GM21423 (cell line): ENCODE results near the gene DMXL1.
A peak's percentile ranks its signal among the peaks of the same experiment; 100 is the strongest.
"Not testable (repeated sequence)": the region's sequence is repeated elsewhere in the genome, so short reads cannot be mapped to it uniquely, and the experiment has no call there.

Experiments
- ATAC-seq: cut with Tn5 transposase; IDR thresholded peaks from one replicate; pipeline ENCODE4 v1.9.1; 2021; ENCODE audit warnings: mild to moderate bottlenecking, moderate library complexity; ENCODE audit not compliant: unreplicated experiment

The DMXL1 gene

DNA sequence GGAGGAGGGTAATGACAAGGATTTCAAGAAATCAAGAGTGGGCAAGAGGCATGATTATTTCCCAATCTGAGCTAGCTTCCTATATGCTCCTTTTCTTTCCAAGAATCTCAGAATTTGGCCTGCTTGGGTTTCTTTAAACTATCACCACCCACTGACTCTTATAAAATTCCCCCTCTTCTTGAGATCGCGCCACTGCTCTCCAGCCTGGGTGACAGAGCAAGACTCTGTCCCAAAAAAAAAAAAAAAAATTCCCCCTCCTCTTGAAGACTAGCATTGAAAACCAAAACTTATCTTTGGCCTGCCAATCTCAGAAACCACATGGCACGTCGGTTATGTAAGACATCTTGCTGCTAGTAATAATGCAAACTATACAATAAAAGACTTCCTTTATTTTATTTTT, 3.4 kb upstream of the DMXL1 start:
- no peak for ATAC-seq

DNA sequence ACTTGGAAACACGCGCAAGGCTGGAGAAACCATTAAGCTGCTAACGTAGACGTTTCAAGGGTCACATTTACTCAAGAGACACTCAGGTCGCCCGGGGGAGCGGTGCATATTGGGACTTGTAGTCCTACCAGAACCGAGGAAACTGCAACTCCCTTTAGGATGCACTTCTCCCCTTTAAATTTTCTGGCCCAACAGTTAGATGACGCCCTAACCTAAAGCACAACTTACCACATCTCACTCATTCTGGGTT, 384 bp upstream of the DMXL1 start:
- ATAC-seq, result peak; percentile 43

DNA sequence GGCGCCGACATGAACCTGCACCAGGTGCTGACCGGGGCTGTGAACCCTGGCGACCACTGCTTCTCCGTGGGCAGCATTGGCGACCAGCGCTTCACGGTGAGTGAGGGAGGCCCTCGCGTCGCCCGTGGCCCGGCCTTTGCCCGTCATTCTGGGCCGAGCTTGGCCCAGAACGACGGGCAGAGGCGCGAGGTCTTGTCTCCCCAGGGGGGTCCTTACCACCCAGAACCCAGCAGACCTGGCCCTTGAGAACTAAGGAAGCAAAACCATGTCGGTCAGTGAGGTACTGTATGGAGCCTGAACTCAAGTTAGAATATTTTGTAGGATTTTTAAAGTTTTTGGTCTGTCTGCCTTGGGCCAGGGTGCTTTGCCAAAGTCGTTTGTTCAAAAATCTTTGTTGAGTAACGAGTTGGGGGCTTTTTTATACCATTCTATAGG, 691 bp downstream of the DMXL1 start:
- peak; percentile 8 for ATAC-seq

GRCh38 chr5:119072496-119072895, 1.6 kb downstream of the DMXL1 start:
- ATAC-seq, result no peak

DNA sequence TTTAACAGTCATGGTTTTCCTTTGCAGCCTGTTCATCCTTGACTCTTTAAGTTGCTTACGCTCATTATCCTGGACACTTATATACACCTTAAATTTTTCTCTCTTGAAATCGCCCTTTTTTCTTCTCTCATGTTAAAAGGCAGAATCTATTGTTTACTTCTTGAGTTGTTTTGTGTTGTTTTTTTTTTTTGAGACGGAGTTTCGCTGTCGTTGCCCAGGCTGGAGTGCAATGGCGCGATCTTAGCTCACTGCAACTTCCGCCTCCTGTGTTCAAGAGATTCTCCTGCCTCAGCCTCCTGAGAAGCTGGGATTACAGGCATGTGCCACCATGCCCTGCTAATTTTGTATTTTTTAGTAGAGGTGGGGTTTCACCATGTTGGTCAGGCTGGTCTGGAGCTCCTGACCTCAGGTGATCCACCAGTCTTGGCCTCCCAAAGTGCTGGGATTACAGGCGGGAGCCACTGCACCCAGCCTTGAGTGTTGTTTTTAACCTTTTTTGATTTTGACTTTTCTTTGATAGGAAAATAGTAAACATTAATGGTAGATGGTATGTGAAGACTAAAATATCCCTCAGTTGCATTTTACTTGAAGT, 3.0 kb downstream of the DMXL1 start:
- ATAC-seq, result not testable (repeated sequence)

DNA sequence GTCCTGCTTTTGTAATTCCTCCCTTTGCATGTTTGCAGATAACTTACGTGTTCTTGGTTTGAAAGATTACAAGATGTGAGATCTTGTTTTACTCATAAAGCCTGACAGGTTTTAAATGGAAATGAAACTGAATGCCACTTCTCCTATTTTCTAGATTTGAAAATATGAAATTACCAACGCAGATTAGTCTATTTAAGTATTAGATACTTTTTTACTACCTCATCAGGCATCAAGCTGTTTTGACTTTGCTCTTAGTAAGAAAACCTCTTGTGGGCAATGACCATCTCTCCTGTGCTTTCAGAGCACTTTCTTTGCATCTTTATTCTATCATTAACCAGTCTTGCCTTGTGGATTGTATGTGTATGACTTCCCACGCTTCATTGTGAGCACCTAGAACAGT, 3.5 kb downstream of the DMXL1 start:
- peak; percentile 32 for ATAC-seq

- ATAC-seq, result not testable (repeated sequence)
Observed at GRCh38 chr5:119075269-119075668, 4.4 kb downstream of the DMXL1 start.

DNA sequence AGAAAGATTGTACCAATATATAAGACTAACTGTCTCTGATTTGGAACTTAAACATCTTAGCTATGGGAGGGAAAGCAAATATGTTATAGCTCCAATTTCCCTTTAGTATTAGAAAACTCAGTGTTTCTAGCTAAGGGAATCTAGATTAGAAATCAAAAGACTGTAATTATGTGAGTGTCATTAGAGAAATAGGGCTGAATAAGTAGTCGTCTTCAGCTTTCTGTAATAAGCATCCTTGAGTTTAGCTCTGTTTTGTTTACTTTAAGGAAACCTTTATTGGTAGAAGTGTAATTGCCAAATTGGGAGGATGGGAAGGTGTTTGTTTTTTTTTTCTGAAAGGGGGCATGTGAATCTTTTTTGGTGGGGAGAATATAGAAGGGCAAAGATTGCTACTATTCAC, 5.2 kb downstream of the DMXL1 start:
- no peak for ATAC-seq

- no peak for ATAC-seq
Observed at GRCh38 chr5:119077444-119077843, 6.6 kb downstream of the DMXL1 start.

DNA sequence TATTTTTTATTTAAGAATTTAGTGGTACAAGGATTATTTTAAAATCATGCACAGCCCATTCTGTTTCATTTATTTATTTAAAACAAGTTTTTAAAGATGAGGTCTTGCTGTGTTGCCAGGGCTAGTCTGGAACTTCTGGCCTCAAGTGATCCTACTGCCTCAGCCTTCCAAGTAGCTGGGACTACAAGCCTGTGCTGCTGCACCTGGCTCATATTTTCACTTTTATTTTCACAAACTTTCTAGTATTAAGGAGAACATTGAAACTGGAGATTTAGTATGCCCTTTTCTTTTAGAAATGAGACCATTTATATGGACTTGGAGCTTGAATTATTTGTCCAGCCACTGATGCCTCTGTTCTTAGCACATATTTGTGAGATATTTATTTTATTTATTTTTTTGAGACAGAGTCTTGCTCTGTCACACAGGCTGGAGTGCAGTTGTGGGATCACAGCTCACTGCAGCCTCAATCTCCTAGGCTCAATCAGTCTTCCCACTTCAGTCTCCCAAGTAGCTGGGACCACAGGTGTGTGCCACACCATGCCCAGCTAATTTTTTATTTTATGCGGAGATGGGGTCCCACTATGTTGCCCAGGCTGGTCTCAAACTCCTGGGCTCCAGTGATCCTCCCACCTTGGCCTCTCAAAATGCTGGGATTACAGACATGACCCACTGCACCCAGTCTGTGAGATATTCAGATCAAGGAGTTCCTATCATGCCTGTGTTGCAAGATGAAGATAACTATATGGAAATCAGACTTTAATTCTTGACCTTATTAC, 7.4 kb downstream of the DMXL1 start:
- no peak for ATAC-seq

GRCh38 chr5:119078861-119079260, 8.0 kb downstream of the DMXL1 start:
- ATAC-seq, result no peak

- ATAC-seq, result peak; percentile 45
Observed at GRCh38 chr5:119079318-119079921, 8.5 kb downstream of the DMXL1 start.

DNA sequence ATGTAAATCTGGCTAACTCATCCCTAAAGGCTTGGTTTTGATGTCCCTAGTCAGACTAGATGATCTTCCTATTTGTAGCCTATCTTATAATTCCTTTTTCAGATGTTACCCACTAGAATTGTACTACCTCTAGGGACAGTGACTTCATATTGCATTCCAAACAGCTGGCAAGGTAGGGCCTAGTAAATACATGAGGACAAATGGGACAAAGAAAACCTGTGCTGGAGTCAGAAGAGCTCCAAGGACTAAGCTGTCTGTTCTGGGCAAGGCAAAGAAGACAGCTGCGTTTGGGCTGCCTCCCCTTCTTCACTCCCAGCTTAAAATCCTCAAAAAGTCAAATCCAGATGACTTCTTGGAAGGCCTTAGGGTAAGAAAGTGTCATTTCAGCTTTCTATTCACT, 10.0 kb downstream of the DMXL1 start:
- no peak for ATAC-seq

DNA sequence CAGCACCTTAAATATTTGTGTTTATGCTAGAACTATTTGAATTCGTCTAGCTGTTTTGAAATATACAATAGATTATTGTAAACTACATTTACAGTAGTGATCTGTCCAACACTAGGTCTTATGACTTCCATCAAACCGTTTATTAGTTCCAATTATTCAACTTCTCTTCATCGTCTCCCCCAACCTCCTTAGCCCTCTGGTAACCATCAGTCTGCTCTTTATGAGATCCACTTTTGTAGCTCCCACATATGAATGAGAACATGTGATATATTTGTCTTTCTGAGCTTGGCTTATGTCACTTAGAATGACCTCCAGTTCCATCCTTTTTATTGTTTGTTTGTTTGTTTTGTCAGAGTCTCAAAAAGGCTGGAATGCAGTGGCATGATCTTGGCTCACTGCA, 11.8 kb downstream of the DMXL1 start:
- no peak for ATAC-seq

- peak; percentile 61 for ATAC-seq
Observed at GRCh38 chr5:119083679-119084078, 12.8 kb downstream of the DMXL1 start.

- no peak for ATAC-seq
Observed at GRCh38 chr5:119088438-119088837, 17.6 kb downstream of the DMXL1 start.

GRCh38 chr5:119095611-119096010, 24.7 kb downstream of the DMXL1 start:
- no peak for ATAC-seq

DNA sequence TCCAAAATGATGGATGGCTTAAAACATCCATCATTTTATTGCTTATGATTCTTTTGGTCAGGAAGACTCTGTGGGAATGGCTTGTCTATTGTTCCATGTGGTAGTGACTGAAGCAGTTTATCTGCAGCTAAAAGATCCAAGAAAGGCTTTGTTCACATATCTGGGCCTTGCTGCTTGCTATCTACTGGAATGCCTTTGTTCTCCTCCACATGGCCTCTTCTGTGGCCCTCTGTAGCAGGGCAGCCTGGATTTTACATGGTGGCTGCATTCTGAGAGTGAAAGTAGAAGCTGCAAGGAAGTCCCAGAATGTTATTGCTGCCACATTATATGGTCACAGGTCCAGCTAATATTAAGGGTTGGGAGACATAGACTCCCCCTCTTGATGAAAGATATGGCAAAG, 35.1 kb downstream of the DMXL1 start:
- no peak for ATAC-seq

DNA sequence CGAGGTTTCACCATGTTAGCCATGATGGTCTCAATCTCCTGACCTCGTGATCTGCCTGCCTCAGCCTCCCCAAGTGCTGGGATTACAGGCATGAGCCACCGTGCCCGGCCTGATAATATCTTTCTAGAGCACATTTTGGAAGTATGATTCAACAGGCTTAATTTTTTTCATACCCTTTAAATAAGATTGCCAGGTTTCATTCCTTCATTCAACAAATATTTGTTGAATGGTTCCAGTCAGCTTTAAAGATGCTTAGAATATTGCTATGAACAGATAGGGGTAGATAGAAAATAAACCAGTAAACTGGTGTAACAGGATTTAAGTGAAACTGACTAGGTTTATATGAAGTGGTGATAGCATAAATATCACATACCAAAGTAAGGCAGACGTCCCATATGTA, 41.3 kb downstream of the DMXL1 start:
- ATAC-seq, result no peak

GRCh38 chr5:119117237-119117636, 46.4 kb downstream of the DMXL1 start:
- no peak for ATAC-seq

DNA sequence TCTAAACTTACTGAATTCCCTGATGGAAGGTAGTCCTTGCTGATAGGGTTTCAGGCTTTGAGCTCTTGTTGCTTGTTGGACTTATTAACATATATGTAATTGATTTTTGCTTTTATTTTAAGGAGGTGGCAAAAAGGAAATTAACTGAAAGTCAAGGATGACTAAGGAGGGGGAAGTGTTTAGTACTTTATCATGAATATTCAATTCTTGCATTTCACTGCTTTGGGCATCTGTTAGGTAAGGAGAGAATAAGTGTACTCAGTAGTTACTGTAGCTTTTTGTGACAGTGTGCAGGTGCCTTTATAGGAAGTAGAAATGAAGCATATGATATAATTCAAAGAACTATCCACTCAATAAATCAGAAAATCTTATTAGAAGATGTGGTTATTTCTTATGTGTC, 47.1 kb downstream of the DMXL1 start:
- ATAC-seq, result no peak

DNA sequence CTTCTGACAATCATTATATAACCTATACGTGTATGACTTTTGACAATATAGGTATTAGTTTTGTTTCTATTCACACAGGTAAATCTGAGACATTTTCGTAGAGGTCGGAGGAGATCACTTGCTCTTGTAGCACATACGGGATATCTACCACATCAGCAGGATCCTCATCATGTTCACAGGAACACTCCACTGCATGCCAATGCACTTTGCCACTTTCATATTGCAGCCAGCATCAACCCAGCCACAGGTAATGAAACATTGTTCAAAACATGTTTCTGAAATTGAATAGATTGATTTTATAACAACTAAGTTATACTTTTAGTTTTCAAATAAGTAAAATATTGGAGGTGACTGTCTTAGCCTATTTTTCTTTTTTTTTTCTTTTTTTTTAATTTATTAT, 50.0 kb downstream of the DMXL1 start:
- ATAC-seq, result no peak

- ATAC-seq, result not testable (repeated sequence)
Observed at GRCh38 chr5:119122474-119122873, 51.6 kb downstream of the DMXL1 start.
